Activated CD8-positive, alpha-beta memory T cell treated with anti-CD3 and anti-CD28 coated beads, Interleukin-2, amount 50 U/mL, for 1 hour (primary cell): ENCODE data around the gene HOXB3.

Source experiments
- DNase-seq: peaks from one replicate; pipeline ENCODE4 v3.0.0-alpha.2; 2020; ENCODE audit errors: extremely low read depth

HOXB3 gene

DNA sequence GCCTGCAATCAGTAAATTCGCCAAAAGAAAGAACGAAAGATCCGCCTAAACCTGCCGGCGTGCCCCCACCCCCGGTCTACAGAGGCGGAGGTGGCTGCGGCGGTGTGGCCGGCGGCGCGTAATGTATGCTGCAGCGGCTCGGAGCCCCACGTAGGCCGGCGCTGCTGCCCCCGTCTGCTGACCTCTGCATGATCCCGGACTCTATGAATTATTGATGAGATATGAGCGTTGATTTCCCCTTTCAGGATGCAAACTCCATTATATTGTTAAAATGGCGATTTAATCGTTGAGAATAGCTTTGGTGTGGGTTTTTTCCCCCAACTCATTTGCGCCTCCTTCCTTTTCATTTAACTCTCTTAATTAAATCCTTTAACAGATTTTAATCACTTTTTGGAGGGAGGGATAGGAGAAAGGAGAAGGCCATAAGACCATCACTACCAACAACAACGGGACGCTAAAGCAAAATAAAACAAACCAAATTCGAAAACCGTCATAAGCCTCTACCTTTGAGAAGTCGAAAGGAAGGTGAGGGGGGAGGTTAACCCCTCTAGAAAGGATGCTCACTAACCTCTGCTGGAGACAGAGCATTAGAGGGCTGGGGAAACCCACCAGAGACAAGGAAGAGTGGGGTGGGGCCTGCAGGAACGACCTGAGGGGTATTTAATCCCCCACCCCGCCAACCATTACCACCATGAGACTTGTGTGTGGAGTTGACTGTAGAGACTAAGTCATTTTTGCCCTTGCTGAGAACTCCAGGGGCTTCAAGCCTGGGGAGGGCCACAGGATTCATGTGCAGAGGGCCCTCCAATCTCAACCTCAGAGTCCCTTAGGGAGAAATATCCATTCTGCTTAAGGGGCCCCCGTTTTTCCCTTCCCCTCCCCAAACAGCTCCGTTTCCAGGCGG is 3.4 kb downstream of the HOXB3 start:
- DNase-seq = no peak

DNA sequence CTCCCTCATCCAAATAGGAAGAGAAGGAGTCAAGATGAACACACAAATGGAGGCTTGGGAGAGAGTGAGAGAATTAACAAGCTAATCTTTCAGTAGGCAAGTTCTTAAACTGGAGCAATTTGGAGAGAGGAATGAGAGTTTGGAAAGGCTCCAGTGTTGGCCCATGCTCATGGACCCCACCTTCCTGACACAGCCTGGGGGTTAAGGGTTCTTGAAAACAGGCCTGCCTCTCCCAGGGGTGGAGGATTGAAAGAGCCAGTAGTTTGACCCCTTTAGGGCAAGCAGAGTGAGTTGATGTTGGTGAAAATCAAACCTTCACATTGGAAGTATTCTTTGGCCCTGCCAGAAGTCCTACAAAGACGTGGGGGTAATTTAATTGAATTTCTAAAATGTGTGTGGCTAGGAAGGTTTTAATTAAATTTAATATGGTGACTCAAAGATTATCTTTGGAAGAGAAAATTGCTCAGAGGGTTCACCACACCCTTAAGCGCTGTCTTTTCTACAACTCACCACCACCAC is 5.8 kb downstream of the HOXB3 start:
- DNase-seq = no peak

DNA sequence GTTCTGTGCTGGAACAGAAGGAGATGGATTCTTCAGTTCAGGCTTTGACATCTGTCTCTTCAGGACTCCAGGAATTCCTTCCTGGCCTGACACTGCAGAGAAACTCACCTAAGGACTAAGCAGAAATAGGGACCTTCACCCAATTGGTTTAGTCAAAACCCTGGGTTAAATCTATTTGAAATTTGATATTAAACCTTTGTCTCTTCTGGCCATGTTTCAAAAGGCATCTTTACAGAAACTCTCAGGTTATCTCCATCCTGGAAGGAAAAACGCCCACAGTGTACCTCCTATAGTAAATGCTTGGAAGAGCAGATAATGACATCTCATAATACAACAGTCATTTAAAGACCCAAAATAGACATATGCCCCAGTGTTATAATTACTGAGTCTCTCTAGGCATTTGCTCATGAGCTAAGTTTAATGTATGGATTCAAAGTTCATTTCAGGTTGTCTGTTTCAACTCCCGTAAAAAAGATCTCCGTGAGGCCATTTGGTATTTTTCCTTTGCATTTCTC is 6.3 kb downstream of the HOXB3 start:
- DNase-seq = no peak

DNA sequence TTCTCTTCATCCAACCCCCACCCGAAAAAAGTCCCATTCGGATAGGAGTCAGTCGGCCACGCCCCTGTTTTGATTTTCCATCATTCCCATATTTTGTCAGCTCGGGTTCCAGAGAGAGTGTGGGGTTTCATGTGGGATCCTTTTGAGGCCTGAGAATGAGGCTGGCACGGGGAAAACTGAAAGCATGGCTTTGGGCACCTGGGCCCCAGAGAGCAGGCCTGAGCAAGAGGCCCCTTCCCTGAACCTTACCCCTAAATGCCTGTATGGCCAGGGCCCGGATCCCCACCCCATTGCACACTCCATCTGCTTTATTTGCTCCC is 7.3 kb downstream of the HOXB3 start:
- no peak for DNase-seq

DNA sequence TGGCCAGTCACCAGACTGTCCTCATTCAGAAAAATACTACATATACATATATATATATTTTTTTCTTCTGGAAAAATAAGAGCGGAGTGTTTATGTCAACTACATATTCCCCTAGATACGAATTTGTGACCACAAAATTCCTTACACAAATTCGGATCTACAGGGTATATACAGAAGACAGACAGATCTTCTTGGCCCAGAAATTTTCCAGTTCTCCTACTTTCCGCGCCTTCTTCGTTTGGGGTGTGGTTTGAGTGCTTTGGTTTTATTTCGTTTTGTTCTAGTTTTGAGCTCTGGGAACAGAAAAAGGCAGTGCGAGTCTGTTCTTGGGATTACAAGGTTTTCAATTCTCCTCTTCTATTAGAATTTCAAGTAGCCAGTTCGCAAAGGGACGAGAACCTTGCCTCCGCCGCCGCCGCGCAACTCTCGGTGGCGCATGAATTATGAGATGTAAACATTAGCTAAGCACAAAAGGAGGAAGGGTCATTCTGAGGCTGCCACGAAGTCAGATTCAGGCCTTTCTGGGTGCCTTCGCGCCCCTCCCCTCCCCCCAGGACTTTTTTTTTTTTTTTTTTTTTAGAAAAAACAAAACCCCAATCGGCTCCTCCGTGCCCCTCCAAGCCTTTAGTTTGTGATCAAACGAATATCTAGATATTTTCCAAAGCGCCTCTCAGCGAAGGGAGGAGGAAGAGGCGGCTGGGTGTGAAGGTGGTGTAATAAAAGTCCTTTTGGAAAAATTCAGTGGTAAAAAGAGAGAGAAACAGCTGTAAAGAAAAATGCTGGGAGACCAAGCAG is 10.1 kb downstream of the HOXB3 start:
- DNase-seq = no peak

DNA sequence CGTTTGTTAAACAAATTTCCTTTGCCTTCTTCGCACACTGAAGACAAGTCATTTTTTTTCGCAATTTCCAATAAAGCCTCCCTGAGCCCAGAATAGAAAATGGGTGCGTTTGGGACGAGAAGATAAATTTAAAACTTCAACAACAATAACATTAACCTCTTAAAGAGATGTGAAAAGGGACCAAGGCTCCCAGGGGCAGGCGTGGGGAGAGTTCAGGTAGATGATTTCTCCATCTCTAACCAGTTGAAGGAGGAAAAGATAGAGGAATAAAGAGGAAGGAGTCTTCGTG is 10.6 kb downstream of the HOXB3 start:
- DNase-seq = no peak

DNA sequence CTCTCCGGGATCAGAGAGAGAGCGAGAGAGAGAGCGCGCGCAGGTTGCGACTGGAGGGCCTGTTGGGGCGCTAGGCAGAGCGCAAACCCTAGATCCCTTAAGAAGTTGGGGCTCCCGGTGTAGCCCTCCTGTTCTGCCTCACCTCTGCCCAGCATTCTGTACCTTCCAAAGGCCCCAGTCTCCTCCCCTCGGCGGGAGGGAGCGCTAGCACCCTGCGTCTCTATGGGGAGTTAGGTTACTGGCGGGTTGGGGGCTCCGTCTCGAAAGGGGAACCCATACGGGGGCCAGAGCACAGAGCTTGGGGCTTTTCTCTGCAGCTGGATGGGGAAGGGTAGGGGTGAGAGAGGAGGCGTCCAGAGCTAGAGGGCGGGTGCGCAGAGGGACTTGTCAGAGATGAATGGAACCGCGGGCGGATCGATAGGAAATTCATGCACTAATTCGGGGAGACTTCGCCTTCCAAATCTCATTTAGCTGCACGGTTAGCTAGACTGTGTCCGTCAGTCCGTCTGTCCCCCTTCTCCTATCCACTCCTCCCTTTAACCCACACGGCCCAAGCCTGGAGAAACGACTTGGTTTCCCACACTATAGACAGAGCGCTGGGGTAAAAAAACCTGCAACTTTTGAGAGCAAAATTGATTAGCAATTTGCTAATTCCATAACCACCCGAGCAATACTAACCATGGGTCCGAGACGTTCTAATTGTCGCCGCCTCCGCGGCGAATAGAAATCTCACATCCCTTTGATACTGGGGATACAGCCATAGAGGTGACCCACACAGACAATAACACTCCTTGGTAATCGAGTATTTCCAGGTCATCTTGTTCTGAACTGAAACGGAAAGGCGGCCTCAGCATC is 11.2 kb downstream of the HOXB3 start:
- no peak for DNase-seq

DNA sequence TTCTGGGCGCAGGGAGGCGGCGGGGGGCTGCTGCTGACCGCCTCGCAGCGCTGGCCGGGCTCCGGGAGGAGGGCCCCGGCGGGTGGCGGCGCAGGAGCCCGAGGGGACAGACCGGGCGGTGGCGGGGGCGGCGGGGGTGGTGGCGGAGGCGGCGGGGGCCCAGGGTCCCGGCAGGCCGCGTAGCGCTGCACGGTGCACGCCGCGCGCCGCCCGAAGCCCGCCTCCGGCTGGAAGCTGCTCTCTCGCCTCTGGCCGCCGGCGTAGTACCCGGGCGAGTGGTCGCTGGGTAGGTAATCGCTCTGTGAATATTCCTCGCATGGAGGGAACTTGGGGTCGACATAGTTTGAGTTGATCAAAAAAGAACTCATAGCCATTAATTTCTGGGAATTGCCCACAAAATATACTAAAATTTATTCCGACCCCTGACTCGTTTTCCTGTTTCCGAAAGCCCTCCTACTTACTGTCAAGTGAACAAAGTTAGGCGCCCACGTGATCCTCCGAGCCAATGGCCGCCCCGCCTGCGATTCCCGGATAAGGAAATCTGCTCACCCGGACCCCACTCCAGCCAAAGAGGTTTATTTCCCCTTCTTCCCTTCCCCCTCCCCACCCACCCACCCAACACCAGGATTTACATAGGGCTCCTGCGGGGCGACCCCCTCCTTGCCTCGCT is 12.0 kb downstream of the HOXB3 start, which contains the start of gene HOXB4:
HOXB4 (minus strand) TSS at position 405 of the 670 bp plus-strand sequence; CDS start at position 374, 31 bp downstream.
- no peak for DNase-seq

DNA sequence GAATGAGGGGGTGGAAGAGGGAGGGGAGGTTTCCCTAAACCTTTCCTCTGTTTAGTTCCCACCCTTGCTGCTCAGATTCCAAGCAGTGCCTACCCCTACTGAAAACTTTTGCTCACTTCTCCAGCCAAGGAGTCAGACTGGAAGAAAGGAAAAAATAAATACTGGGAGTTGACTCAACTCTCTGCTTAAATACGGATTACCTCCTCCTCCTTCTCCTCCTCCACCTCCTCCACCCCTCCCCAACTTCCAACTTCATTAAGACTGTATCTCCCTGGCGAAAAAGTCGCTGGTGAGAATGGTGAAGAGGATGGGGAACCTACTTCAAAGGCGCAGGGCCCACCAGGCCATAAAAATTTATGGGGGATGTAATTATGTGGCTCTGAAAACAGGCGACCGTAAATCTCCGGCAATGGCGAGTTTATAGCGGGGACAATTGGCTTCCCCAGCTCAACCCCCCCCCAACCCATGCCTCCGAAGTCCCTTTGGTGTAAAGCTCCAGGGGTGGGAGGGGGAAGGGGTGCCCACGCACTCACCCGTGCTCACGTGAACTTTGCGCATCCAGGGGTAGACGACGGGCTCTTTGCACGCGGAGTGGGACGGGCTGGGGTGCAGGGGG is 12.6 kb downstream of the HOXB3 start:
- no peak for DNase-seq

DNA sequence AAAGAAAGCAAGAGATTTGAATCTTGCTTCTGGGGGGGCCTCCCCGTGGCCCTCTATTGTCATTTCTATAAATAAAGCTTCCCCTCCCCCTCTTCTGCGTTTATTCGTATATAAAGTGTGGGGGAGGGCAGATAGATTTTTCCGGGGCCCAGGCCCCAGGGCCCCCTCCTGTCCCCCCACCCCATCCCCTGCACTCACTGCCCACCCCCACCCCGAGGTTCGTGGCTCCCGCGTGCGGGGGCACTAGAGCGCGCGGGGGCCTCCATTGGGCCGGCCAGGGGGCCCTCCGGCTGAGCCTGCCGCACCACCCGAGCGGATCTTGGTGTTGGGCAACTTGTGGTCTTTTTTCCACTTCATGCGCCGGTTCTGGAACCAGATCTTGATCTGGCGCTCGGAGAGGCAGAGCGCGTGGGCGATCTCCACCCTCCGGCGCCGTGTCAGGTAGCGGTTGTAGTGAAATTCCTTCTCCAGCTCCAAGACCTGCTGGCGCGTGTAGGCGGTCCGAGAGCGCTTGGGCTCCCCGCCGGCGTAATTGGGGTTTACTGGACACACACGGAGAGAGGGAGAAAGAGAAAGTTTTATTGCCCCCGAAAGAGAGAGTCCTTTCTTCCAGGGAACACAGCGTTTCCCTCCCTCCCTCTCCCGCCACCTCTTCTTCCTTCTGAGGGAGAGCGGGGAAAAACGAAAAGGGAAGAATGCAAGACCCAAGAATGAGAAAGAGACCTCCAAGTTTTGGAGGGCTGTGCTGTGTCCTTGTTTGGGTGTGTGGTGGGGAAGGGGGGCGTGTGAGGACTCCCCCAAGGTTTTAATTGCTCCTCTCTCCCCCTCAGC is 13.3 kb downstream of the HOXB3 start:
- no peak for DNase-seq

DNA sequence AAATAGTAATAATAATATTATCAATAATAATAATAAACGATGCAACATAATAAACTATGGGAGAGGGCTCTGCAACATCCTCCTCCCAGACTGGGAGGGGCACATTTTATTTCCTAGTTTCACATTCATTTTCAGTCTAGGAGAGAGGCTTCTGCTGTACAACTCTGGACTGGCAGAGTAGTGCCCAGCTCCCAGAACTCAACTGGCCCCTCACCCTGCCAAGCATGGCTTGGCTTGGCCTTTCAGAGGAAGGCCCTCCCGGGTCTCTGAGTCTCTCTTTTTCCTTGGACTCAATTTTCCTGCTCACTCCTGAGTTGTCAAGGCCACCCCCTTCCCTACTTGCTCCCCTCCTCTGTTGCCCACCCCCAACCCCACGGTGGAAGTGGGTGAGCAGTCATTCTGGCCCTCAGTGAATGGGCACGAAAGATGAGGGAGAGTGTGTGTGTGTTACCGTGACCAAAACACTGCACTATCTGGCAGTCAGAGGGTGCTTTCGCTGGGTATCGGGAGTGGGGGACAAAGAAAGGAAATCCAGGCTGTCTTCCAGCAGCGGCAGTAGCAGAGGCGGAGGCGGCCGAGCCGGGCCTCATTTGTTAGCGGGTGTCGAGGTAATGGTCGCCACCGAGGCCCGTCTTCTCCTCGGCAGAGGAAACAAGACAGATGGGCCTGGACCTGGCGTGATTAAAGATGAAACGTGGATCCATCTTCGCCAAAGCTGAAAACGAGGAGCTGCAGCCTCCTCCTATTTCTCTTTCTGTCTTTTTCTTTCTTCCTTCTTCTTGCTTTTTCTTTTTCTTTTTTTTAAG is 14.2 kb downstream of the HOXB3 start:
- DNase-seq = no peak

DNA sequence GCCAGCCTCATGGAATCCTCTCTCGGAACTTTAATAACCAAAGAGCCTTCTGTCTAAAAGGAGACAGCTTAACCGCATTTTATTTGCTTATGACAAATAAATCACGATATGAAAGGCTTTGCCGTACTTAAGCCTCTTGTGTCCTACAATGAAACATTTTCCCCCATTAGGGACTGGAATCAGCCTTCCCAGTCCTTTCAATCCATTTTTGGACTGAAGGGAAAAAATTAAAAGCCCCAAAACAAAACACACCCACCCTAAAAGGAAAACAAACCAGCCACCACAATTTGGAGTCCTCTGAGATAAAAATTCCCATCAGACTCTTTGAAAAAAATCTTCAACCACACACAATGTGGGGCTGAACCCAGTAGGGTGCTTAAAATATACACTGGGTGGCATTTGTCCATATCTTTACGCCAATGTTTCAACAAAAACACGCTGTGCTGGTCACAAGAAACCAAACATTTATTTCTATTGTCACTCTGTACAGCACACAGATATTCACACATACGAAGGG is 14.9 kb downstream of the HOXB3 start:
- DNase-seq = no peak

DNA sequence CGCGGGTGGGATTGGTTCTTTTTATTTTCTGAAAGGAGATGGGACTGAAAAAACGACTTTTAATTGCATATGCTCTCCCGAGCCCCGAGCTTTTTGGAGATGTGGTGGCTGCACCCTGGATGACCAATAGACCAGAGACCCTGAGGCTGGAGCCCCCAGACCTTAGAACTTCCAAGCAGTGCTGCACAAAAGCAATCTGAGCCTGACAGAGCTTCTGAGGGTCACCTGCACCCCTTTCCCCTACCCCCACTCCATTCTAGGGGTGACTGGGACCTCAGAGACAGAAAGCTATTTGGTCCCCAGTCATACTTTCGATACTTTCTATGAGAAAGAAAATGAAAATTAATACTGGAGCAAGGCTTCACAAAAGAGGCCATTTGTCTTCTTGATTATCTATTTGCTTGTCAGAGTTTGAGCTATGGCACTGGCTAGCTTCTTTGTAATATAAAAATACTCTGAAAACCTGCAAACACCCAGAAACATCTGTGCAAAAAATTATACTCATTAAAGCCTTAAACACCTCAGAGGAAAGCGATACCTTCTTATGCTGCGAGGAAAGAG is 15.5 kb downstream of the HOXB3 start:
- no peak for DNase-seq

DNA sequence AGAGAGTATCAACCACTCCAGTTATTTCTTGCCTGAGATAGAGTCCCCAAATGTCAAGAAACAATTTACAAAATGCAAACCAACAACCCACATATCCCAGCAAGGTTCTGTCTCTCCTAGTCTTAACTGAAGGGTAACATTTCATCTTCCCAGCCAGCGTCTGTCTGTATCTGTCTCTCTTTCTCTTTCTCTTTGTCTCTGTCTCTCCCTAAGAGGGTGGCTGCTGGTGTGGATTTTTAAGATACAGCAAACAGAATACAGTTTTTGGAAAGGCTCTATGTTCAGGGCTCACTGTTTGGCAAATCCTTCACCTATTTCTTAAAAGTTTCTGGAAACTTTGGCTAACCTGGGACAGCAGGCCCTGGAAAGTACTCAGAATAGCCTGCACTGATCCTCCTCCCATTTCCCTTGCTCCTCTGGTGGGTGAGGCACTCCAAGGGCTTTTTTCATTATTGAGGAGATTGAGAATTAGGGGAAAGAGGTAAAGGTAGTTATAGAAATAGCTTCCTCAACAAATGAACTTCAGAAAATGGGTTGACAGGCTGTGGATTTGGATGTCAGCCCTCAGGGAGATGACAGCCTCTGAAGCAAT is 18.1 kb downstream of the HOXB3 start:
- no peak for DNase-seq

DNA sequence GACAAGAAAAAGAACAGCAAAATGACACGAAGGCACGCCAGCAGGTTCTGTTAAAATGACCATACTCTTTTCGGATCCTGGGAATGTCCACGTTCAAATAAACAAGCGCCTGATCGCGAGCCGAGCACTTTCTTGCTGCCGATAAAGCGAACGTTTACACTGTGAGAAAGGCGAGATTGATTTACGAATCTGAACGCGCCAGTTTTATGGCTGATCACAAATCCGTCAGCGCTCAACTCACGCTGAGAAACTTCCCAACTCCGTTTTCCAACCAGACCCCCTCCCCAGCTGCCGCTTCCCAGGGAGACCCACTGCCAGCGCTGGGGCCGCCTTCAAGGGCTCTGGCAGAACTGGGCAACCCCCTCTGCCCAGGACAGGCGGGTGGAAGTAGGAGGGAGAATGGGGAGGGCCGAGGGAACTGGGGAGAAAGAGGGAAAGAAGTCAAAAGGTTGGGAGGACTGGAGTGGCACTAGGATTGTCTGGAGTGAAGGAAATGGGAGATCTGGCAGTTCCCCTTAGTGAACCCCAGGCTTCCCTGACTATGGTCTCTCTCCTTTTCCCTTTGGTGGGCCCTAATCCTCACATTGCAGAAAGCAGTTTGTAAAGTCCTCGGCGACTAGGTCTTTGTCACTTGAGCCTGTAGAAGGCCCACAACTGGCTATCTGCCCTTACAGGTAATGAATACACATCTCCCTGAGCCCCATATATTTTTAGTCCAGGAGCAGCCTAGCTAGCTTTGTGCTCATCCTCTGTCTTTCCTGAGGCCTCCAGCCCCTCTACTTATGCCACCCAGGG is 18.8 kb downstream of the HOXB3 start:
- DNase-seq = no peak

DNA sequence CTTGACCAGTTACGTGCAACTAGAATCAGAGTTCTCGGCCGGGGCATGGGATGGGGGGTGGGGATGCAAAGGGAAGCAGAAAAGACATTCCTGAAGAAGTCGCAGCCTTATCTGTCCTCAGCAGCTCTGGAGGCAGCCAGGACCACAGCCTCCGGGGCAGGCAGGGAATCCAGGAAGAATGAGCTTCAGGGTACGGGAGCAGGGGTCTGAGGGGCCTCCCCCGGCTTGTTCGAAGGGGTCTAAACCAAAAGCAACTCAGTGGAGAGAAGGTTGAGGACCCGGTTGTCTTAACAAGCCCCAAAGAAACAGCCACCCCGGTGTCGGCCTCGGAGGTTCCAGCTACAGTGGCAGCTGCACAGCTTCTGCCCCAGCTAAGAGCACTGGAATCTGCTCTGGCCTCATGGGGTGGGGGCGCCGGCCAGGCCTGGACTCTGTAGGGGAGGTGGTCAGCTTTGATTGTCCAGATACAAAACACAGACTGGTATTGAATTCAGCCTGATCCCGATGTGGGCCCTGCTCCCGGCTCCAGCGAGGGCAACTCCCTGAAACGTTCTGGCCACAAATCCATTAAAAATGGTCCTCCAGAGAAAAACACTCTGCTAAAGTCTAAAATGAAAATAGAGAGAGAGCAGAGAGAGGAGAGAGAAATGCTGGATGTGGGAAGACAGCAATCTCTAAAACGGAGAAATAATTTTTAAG is 19.6 kb downstream of the HOXB3 start:
- no peak for DNase-seq
